GM19351 (cell line): ENCODE measurements around the gene EPS8L2.

Source experiments
- ATAC-seq: cut with Tn5 transposase; IDR thresholded peaks from one replicate; pipeline ENCODE4 v1.9.1; 2021; ENCODE audit warnings: mild to moderate bottlenecking, moderate library complexity; ENCODE audit not compliant: unreplicated experiment

The EPS8L2 gene

DNA sequence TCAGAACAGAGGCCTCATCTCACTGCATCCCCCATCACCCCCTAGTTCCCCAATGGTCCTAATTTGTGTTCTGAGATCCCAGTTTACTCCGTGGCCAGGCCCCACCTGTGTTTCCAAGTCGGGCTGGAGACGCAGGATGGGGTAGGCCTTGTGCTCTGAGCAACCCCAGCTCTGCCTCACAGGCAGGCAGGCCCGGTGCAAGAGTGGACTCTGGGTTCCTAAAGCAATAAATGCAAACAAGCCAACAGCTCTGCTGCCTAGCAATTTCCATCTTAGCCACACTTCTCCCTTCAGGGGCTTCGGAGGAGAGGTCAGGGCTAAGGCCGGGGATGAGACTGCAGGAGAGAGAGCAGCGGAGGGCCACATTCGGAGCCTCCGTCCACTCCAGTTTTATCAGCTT is 2.5 kb upstream of the EPS8L2 start:
- no peak for ATAC-seq

DNA sequence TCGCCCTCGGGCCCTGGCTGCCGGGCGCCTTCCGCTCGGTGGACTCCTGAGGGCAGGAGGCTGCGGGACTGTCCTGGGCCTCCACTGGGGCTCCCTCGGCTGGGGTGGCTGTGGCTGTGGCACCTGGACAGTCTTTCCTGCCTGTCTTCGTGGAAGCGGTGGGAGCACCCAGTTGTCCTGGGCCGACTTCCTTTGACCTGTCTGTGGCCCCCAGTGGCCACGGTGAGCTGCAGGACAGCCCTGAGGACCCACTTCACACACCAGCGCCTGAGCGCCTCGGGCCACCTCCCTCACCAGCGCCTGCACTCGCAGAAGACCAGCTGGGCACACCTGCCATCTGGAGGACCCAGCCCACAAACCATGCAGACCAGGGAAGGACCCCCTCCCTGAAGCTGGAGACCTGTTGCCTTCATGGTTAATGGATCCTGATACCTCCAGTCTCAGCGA is 1.8 kb upstream of the EPS8L2 start:
- no peak for ATAC-seq

DNA sequence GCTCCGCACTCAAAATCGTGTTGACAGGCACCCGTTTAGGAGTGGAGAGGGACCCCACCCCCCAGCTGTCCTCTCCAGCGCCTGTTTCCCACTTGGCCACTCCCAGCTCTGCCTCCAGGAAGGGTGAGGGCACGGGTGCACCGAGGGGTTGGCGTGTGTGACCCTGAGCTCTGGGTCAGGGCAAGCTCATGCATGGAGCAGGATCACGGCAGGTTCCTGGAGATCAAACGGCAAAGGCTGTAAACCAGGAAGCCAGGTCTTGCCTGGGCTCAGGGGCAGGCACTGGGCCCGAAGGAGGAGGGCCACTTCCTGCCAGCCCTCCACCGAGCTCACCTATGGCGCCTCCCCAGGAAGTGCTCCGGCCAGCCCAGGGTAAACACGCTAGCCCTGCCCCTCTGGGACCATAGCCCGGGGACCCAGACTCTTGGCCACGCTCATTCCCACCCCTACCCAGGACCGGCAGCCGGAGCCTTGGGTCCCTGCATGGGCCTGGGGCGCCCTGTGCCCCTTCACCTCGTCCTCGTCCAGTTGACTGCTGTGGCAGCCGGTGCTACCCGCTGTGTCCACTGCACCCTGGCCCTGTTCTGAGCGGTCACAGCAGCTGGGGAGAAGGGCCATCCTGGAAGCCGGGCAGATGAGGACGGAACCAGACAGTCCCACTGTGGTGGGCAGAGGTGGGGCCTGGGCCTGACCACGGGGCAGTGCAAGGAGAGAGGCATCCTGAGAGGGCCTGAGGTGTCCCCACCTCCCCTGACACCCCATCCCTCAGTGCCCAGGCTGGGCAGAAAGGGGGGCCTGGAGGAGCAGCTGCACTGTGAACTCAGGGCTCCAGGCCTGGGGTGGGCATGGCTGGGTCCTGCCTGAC is 1.0 kb upstream of the EPS8L2 start:
- no peak for ATAC-seq

DNA sequence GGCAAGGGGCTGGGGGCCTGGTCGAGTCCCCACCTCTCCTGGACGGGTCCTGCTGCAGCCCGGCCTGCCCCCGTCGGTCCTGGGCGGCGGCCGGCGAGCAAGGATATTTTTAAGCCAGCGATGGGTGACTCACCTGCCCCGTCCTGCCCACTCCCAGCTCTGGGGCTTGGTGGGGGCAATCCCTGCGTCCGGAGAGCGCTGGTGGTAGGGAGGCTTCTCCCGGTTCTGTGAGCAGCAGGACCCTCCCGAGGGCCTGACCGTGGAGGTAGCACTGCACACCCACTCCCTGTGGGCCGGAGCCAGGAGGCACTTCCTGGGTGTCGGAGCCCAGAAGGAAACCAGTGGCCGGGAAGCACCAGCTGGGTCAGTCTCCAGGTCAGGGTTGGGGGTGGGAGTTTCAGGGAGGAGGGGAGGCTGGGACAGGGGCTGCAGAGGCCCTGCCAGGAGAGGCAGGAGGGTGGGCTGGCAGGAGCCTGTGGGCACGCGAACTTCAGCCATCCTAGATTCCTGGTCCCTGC is 467 bp downstream of the EPS8L2 start:
- no peak for ATAC-seq

DNA sequence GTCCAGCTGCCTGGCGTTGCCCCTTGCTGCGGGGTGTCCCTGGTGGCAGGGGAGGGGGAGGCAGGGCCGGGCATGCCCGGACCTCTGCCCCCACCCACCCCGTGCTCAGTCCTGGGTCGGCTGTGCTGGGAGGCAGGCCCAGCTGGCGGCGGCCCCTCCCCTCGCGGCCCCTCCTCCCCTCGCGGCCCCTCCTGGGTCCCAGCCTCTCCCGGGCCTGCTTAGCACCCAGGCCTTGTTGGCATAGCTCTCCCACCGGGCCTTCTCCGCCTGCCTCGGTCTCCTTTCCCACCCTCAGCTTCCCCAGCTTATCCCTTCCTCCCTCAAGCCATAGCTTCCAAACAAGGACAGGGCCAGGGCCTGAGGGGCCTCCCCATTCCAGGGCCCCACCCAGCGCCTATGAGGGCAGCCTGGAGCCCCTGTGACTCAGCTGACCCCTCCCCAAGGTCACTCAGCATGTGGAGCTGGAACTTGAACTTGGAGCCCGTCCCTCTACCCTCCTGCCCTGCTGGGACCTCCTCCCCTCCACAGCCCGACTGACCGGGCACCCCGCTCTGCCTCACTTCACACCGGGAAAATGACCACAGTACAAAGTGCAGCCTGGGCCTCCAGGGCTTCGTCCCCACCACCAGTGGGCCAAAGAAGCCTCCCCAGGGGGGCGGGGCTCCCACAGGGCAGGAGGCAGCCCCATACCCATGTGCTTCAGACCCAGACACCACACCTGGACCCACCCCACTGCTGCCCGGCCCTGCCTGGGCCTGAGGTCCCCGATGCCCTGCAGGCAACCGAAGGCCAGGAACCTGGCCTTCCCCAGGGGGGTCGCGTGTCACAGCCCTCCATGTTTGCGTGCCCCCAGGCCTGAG is 1.2 kb downstream of the EPS8L2 start:
- ATAC-seq: no peak

DNA sequence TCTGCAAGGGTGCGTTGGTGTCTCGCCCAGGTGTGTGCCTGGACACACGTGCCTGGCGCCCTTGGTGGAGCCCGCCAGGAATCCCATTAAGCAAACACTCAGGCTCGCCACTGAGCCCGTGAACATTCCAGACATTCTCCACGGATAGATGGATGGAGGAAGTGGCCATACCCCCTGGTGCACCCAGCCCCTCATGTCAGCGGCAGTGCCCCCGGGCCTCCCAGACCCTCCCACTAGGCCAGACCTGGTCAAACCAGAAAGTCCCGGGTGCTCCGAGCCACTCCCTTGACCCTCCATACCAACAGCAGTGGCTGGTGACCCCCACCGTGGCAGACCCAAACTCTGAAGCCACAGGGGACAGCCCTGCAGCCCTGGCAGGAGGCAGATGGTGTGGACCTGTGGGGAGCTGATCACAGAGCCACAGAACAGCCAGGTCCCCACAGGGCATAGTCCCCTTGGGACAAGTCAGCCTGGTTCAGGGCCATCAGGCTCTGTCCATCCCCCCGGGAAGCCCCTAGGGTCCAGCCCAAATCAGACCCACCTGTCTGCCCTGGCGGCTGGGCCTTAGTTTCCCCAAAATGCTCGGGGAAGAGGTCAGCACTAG is 1.9 kb downstream of the EPS8L2 start:
- no peak for ATAC-seq

DNA sequence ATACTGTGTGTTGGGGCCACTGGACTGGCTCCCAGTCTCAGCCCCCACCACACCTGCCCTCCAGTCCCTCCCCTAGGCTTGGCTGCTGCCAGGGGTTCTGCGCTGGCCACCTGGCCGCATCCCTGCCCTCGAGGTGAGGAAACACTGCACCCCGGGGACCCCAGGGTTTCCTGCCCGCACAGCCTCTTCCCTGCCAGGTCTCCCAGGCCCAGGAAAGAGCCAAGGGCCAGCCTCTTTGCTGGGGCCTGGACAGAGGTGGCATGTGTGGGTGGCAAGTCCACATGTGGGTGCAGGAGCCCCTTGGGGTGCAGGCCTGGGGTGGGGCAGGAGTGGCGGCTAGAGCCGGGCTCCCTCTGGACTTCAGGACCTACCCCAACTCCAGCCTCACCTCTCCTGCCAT is 2.5 kb downstream of the EPS8L2 start:
- ATAC-seq: no peak

GRCh38 chr11:709109-709997 is 3.3 kb downstream of the EPS8L2 start:
- ATAC-seq: no peak

- no peak for ATAC-seq
Observed at GRCh38 chr11:714436-714835, 8.4 kb downstream of the EPS8L2 start.

GRCh38 chr11:719214-720016 is 13.4 kb downstream of the EPS8L2 start:
- ATAC-seq: no peak

DNA sequence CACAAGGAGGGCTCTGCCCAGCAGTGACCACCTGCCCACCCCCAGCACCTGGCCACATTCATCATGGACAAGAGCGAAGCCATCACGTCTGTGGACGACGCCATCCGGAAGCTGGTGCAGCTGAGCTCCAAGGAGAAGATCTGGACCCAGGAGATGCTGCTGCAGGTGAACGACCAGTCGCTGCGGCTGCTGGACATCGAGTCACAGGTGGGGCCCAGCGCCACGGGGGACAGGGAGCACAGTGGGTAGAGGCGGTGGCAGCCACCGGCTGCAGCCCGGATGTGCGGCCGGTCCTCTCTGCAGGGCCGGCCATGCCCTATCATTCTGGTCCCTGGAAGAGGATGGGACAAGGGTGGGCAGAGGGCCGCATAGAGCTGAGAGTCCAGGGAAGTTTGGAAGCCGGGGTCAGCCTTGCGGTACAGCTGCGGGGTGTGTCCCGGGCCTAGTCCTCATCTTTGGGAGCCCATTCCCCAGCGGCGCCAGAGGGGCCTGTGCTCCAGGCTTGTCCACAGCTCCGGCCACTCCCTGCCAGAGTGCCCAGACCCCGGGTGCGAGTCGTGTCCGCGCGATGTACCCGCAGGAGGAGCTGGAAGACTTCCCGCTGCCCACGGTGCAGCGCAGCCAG is 14.1 kb downstream of the EPS8L2 start:
- ATAC-seq: no peak

DNA sequence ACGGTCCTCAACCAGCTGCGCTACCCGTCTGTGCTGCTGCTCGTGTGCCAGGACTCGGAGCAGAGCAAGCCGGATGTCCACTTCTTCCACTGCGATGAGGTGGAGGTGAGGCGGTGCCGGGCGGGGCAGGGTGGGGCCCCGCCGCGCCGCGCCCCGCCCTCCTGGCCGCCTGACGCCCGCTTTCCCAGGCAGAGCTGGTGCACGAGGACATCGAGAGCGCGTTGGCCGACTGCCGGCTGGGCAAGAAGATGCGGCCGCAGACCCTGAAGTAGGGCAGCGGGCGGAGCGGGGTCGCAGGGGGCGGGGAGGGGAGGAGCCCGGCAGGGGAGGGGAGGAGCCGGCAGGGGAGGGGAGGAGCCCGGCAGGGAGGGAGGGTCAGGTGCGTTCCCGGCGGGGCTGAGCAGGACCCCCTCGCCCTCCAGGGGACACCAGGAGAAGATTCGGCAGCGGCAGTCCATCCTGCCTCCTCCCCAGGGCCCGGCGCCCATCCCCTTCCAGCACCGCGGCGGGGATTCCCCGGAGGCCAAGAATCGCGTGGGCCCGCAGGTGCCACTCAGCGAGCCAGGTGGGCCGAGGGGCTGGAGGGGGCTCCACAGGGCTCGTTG is 14.7 kb downstream of the EPS8L2 start:
- ATAC-seq: no peak

DNA sequence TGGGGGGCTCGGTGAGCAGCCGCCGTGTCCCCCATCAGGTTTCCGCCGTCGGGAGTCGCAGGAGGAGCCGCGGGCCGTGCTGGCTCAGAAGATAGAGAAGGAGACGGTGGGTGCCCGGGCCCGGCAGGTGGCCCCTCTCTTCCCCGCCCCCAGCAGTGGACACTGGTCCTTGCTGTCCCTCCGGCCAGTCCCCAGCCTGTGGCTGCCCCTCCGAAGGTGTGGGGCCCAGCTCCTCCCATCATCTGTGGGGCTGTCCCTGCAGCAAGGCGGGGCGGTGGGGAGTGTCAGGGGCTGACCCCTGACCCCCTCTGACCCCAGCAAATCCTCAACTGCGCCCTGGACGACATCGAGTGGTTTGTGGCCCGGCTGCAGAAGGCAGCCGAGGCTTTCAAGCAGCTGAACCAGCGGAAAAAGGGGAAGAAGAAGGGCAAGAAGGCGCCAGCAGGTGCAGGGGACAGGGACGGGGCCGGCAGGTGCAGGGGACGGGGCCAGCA is 15.3 kb downstream of the EPS8L2 start:
- no peak for ATAC-seq

GRCh38 chr11:721741-722345 is 15.8 kb downstream of the EPS8L2 start:
- ATAC-seq: no peak

DNA sequence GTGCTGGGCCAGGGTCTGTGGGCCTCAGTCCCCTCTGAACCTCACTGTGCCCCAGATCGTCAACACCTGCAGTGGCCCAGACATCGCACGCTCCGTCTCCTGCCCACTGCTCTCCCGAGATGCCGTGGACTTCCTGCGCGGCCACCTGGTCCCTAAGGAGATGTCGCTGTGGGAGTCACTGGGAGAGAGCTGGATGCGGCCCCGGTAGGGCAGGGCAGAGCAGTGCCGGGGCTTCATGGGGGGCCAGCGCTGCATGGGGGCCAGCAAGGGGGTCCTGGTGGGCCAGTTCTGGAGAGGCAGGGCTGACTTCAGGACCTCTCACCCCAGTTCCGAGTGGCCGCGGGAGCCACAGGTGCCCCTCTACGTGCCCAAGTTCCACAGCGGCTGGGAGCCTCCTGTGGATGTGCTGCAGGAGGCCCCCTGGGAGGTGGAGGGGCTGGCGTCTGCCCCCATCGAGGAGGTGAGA is 16.3 kb downstream of the EPS8L2 start:
- ATAC-seq: no peak

DNA sequence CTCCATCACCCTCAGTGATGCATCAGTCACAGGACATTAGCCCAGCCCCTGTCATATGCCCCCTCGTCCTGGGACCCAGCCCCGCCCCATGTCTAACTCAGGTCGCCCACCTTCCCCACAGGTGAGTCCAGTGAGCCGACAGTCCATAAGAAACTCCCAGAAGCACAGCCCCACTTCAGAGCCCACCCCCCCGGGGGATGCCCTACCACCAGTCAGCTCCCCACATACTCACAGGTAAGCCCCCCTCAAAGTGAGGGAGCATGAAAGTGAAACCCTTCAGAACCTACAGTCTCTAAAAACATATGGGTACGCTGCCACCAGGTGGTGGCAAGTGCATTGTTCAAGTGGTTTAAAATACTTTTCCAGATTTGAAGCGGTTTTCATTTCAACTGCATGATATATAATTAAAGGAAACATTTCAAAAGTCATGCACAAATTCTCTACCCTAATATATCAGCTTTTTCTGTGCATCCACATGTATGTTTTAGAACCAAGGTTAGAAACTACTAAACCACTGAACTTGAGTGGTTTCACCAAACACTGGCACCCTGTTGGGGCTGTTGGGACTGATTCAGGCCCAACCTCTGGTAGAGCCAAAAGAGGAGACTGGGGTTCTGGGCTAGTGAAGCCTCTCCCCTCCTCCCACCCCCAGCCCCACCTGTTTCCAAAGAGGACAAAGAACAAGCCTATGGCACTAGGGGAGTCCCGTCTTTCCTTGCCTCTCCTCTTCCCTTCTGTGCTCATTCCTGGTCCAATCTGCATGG is 17.3 kb downstream of the EPS8L2 start:
- ATAC-seq: no peak
